Adrenal gland (tissue), 12 donors: ENCODE data around the gene ABCF1. TPM values are rescaled to one million over a fixed set of nuclear protein-coding genes. Genes with fewer than 3 reads are reported as not detected.

Source experiments
- DNase-seq, 7 donors: peaks; one replicate each; pipeline ENCODE4 v3.0.0-alpha.2; 2019 to 2020
- H3K27ac ChIP-seq, 5 donors: fragments of 200-600 bp; sonication (generic) in 4 of 5; 1 replicate in 3 of 5; 2 replicates in 2 of 5; pipeline versions ENCODE4 v1.5.1 to v1.8.0; 2016 to 2020; ENCODE audit warnings: mild to moderate bottlenecking in 1 of 5
- H3K27me3 ChIP-seq: fragments of 200-600 bp; 2 replicates; pipeline ENCODE4 v1.8.0; 2021
- H3K36me3 ChIP-seq, 2 donors: fragments of 200-600 bp; replicated peaks in 1 of 2; 1 replicate in 1 of 2; 2 replicates in 1 of 2; pipeline versions ENCODE4 v1.5.1 to v1.8.0; 2018 to 2022
- H3K4me1 ChIP-seq, 2 donors: fragments of 200-600 bp; replicated peaks in 1 of 2; 1 replicate in 1 of 2; 2 replicates in 1 of 2; pipeline versions ENCODE4 v1.5.1 to v1.8.0; 2018 to 2021
- H3K4me3 ChIP-seq, 4 donors: fragments of 200-600 bp; sonication (generic) in 3 of 4; one replicate each; pipeline ENCODE4 v1.5.1; 2016 to 2018
- H3K9me3 ChIP-seq, 3 donors: fragments of 200-600 bp; sonication (generic) in 1 of 3; replicated peaks in 1 of 3; 1 replicate in 2 of 3; 2 replicates in 1 of 3; pipeline versions ENCODE4 v1.5.1 to v1.8.0; 2016 to 2021
- CTCF ChIP-seq, 6 experiments: fragments of 450-650 bp in 4 of 6; fragments of 200-600 bp in 2 of 6; sonication (generic) in 1 of 6; IDR thresholded peaks; 1 replicate in 5 of 6; 2 replicates in 1 of 6; pipeline versions ENCODE4 v1.5.1 to v1.8.0; 2016 to 2021; ENCODE audit warnings: antibody characterized with exemption in 6 of 6, mild to moderate bottlenecking in 2 of 6, moderate library complexity in 1 of 6
- POLR2A ChIP-seq, 2 donors: fragments of 450-650 bp; IDR thresholded peaks; one replicate each; pipeline ENCODE4 v1.6.1; 2017; ENCODE audit warnings: antibody characterized with exemption in 2 of 2, mild to moderate bottlenecking in 2 of 2, moderate library complexity in 1 of 2
- WGBS, 4 donors: extraction: QIAGEN DNeasy Blood & Tissue Kit in 2 of 4; methylation state at CpG; one replicate each; pipeline versions ENCODE4 v1.1.5 to v1.1.7; 2013 to 2017; 5-methylcytosine and 5-hydroxymethylcytosine counted together
- intact Hi-C, 2 donors: fragments of 100-400 bp; cut with DNase I; formaldehyde crosslinking; loops; one replicate each; pipeline versions ENCODE4 v1.14.1 to v1.15.0; 2022 to 2023
- polyA plus RNA-seq, 3 donors: library from polyadenylated mRNA; stranded (reverse); fragments of 200-250 nt in 2 of 3; fragments of 350-450 nt in 1 of 3; fragmentation: Illumina TruSeq in 1 of 3; extraction: RNeasy Lipid Tissue Mini Kit (QIAGEN cat#74804) in 1 of 3; gene quantifications; one replicate each; pipeline ENCODE4 v1.2.3, GENCODE V29; 2013 to 2014
- total RNA-seq, 9 donors: library from RNA; depleted of rRNA in 4 of 9; stranded (reverse); fragments of >200 nt in 4 of 9; fragments of 120-200 nt in 1 of 9; fragmentation: NEBNext Ultra II Directional in 1 of 9; extraction: Animal tissue kit (Norgen Biotek cat#: 25700) in 1 of 9; gene quantifications; one replicate each; pipeline versions ENCODE4 v1.1.0 to v1.2.4, GENCODE V29; 2013 to 2023
- donor health status: healthy with polysubstance abuse.
- donor health status: Bipolar disorder and iron deficiency.
- donor health status: DM: yes; HTN: yes; CAD: no.
- donor health status: DM: no; HTN: no; CAD: no.
- donor health status: DM: no; HTN: no; CAD: no.
- donor health status: DM: yes; HTN: yes; CAD: no.

The ABCF1 gene
- total and polyA plus RNA-seq, 12 donors, result 18.7 to 75.2 (median 37.6) TPM

DNA sequence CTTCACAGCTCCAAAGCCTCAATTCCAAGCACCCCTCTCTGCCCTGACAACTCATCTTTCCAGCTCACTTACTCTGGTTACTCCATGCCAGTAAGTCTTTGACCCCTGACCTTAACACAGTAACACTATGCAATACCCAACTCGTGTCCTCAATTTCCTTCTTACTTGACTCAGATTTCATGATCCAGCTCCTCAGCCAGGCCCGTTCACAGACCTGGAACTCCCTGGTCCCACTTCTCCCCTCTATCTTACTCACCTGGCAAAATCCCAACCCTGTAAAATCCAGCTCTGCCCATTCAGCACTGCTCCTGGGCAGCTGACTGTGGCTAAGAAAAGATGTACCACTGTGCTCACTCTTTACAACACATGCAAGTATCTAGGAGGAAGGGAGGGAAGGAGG, 22.9 kb upstream of the ABCF1 start:
- Histone ChIP-seq H3K36me3 (peaks cover 0 to 69% of the 10 kb centered on the region in 2 donors), H3K9me3 (no peaks in the 10 kb centered on the region), H3K27ac (no peak overlapping the region), H3K4me1 (no peaks in the 10 kb centered on the region), H3K4me3 (no peak overlapping the region), H3K27me3 (no peaks in the 10 kb centered on the region)
- no peak for TF ChIP-seq POLR2A (IDR thresholded peaks at IDR 0.05)
- TF ChIP-seq CTCF (IDR thresholded peaks at IDR 0.05), result no peak
- peak in 2 of 7 donors; percentile 19 to 41 for DNase-seq
- WGBS, 4 donors, result 51 to 58% (median 54%) methylated on average over 2 of the region's 2 CpGs
- intact Hi-C loops, result loop anchor here in 1 of 2 donors (5.0 kb wide), 1 partner anchor 66 kb away; no protein-coding TSS in a partner anchor

DNA sequence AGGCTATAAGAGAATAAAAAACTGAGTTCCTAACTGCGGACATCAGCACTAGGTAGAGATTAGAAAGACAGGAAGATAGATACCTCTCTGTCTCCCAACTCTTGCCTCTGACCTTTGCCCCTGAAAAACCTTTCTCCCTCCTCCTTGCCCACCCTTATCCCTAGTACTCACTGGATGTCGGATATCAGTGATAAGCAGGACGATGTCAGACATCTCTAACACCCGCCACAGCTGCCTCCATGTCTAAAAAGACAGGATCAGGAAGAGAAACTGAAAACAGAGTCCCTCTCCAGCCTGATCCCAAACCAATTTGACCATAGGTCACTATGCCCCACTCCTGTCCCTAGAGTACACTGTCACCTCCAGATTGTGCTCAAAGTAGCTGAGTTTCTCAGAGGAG, 16.8 kb upstream of the ABCF1 start:
- intact Hi-C loops, result no loop called here
- TF ChIP-seq CTCF (IDR thresholded peaks at IDR 0.05), result no peak
- no peak for TF ChIP-seq POLR2A (IDR thresholded peaks at IDR 0.05)
- Histone ChIP-seq H3K36me3 (peaks cover 0 to 46% of the 10 kb centered on the region in 2 donors), H3K27ac (no peak overlapping the region), H3K9me3 (no peaks in the 10 kb centered on the region), H3K4me1 (peaks cover 7 to 23% of the 10 kb centered on the region in 2 donors), H3K4me3 (no peak overlapping the region), H3K27me3 (no peaks in the 10 kb centered on the region)
- no peak for DNase-seq
- 92 to 97% (median 93%) methylated on average over 4 of the region's 4 CpGs for WGBS, 4 donors

DNA sequence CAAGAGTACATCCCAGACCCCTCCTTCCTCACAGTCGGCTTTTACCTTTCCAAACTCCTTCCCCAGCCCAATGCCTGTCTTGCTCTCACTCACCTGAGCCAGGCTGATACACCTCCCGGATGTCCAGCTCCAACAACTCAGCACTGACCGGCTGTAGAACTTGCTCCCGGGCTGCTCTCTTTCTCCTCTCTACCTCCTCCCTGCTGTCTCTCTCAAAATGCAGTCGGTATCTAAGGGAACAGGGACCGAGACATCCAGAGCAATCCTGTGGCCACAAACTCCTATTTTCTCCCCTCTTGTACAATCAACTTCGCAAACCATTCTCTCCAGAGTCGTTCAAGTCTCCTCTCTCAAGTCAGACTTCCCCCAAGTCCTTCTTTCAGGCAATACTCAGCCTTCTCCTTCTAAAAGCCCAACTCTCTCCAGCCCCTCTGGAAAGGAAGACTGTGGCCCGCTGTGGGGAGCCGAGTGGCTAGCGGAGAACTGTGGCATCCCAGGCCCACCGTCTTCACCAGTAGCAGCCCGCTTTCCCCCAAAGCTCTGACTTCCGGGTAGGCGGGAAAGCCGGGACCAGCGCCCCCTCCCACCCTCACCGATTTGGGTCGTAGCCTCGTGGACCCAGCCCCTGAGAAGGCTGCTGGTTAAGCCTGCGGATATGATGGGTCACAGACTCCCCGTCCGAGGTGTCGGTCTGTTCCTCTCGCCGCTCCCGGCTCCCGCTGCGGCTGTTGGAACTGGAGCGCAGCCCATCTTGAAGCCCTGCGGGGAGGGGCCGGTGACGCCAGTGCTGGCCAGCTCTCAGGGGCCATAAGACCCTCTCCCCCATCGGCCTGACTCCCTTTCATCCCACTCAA, 16.1 kb upstream of the ABCF1 start:
- intact Hi-C loops, result no loop called here
- 13 to 20% (median 16%) methylated on average over 33 to 34 of the region's 34 CpGs for WGBS, 4 donors
- DNase-seq, result peak; percentile 29 to 79 (median 57)
- no peaks in the 10 kb centered on the region for H3K9me3 ChIP-seq
- TF ChIP-seq POLR2A (IDR thresholded peaks at IDR 0.05) (peak in 1 of 2 donors; percentile 14), CTCF (IDR thresholded peaks at IDR 0.05) (no peak)
- peaks cover 0 to 41% of the 10 kb centered on the region in 2 donors for H3K36me3 ChIP-seq
- H3K4me1 ChIP-seq, result peaks cover 7 to 23% of the 10 kb centered on the region in 2 donors
- H3K27ac ChIP-seq, result peak overlapping the region; percentile 95 to 99 (median 95)
- H3K4me3 ChIP-seq, result peak overlapping the region; percentile 38 to 99 (median 87)
- H3K27me3 ChIP-seq, result no peaks in the 10 kb centered on the region

- H3K9me3 ChIP-seq, result no peaks in the 10 kb centered on the region
- peaks cover 7 to 23% of the 10 kb centered on the region in 2 donors for H3K4me1 ChIP-seq
- peak in 1 of 7 donors; percentile 76 for DNase-seq
- H3K4me3 ChIP-seq, result peak overlapping the region; percentile 38 to 99 (median 87)
- 0 to 1% (median 0%) methylated on average over 2 to 15 of the region's 15 CpGs for WGBS, 4 donors
- peaks cover 0 to 36% of the 10 kb centered on the region in 2 donors for H3K36me3 ChIP-seq
- intact Hi-C loops, result no loop called here
- H3K27ac ChIP-seq, result peak overlapping the region; percentile 95 to 99 (median 95)
- TF ChIP-seq CTCF (IDR thresholded peaks at IDR 0.05), result no peak
- no peak for TF ChIP-seq POLR2A (IDR thresholded peaks at IDR 0.05)
- no peaks in the 10 kb centered on the region for H3K27me3 ChIP-seq
Observed at GRCh38 chr6:30555816-30556065, 15.5 kb upstream of the ABCF1 start.
